Heart left ventricle (tissue), 13 donors: ENCODE measurements around the gene SPOCK1.

Experiments
- POLR2A ChIP-seq, 2 donors: fragments of 450-650 bp; IDR thresholded peaks; one replicate each; pipeline ENCODE4 v1.6.1; 2017; ENCODE audit warnings: antibody characterized with exemption in 2 of 2, mild to moderate bottlenecking in 2 of 2, moderate library complexity in 2 of 2
- TF ChIP-seq, protein P1 (sequence below), 12 donors: fragments of 200-600 bp; sonication (generic) in 4 of 12; IDR thresholded peaks; one replicate each; pipeline versions ENCODE4 v1.5.0 to v1.8.0; 2018 to 2022; ENCODE audit warnings: antibody characterized with exemption in 12 of 12, mild to moderate bottlenecking in 5 of 12
- donor health status: ischemic (EF 13 %, LVEDD 7.1; RV severe dilation, severe dysfunction).
- donor health status: DM: no; HTN: yes; CAD: no.
- donor health status: DM: no; HTN: no; CAD: no.
- donor health status: ischemic (EF 25% LVEDD 6.9; RV normal size, moderate dysfunction).
- donor health status: ischemic (EF 25% LVEDD 5.7; RV mildly dilated, moderate dysfunction).
- donor health status: ischemic (EF 35%, LVEDD 5.7; RV mildly dilated, moderate dysfunction).
- donor health status: nonischemic (EF 11% LVEDD 7.7; RV severe dilation, severe dysfunction).
- donor health status: DM: yes; HTN: yes; CAD: no.
- donor health status: PGD.
- donor health status: ischemic (EF 29% LVEDD 5.4; RV normal size, mild dysfunction).
- donor health status: nonischemic (EF 23%, LVEDD 6.1; RV moderate dilation, normal function).

- TF ChIP-seq, protein P1, sequence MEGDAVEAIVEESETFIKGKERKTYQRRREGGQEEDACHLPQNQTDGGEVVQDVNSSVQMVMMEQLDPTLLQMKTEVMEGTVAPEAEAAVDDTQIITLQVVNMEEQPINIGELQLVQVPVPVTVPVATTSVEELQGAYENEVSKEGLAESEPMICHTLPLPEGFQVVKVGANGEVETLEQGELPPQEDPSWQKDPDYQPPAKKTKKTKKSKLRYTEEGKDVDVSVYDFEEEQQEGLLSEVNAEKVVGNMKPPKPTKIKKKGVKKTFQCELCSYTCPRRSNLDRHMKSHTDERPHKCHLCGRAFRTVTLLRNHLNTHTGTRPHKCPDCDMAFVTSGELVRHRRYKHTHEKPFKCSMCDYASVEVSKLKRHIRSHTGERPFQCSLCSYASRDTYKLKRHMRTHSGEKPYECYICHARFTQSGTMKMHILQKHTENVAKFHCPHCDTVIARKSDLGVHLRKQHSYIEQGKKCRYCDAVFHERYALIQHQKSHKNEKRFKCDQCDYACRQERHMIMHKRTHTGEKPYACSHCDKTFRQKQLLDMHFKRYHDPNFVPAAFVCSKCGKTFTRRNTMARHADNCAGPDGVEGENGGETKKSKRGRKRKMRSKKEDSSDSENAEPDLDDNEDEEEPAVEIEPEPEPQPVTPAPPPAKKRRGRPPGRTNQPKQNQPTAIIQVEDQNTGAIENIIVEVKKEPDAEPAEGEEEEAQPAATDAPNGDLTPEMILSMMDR (IDR thresholded peaks at IDR 0.05), result no peak
- no peak for TF ChIP-seq POLR2A (IDR thresholded peaks at IDR 0.05)
Measured at GRCh38 chr5:137205231-137206027, 293.7 kb downstream of the SPOCK1 start.
